OCI-LY7 (cell line): ENCODE data around the gene RNASET2. TPM values are rescaled to one million over a fixed set of nuclear protein-coding genes. Genes with fewer than 3 reads are reported as not detected.
A peak's percentile ranks its signal among the peaks of the same experiment; 100 is the strongest.

ENCODE experiments used
- BruUV-seq: library from RNA; stranded (reverse); fragments of 400-500 nt; replicated peaks from 2 replicates; lab custom pipeline; 2021; lab: Mats Ljungman, UMichigan
- CTCF ChIA-PET: fragments of 300-600 bp; sonication (Branson Sonifier 250); formaldehyde crosslinking; loops from one replicate; lab custom pipeline; 2022; ENCODE audit warnings: antibody characterized with exemption; ENCODE audit not compliant: unreplicated experiment; lab: Charles Lee
- POLR2A ChIA-PET: fragments of 300-600 bp; sonication (Branson Sonifier 250); formaldehyde crosslinking; loops from one replicate; lab custom pipeline; 2022; ENCODE audit warnings: antibody characterized with exemption; lab: Charles Lee
- DNase-seq: peaks from one replicate; pipeline ENCODE4 v3.0.0-alpha.2; 2015; ENCODE audit warnings: low spot score
- H2AFZ ChIP-seq: fragments of 200-600 bp; sonication (generic), shearing (Covaris generic); 2 replicates; pipeline ENCODE4 v1.6.1; 2014; ENCODE audit warnings: mild to moderate bottlenecking, antibody characterized with exemption, low read length, moderate library complexity
- H3K27ac ChIP-seq: fragments of 200-600 bp; sonication (generic); 2 replicates; pipeline ENCODE4 v1.5.1; 2014; ENCODE audit warnings: mixed run types, low read depth, mild to moderate bottlenecking, moderate library complexity, low read length, inconsistent platforms; ENCODE audit not compliant: poor library complexity, severe bottlenecking
- H3K36me3 ChIP-seq: fragments of 200-600 bp; sonication (generic); 2 replicates; pipeline ENCODE4 v1.6.1; 2014; ENCODE audit warnings: mild to moderate bottlenecking, antibody characterized with exemption, low read length, moderate library complexity, mixed read lengths; ENCODE audit not compliant: insufficient read depth
- H3K4me1 ChIP-seq: fragments of 200-600 bp; sonication (generic); 2 replicates; pipeline ENCODE4 v1.5.1; 2014; ENCODE audit warnings: mild to moderate bottlenecking, low read length; ENCODE audit not compliant: insufficient read depth, poor library complexity, severe bottlenecking
- H3K4me2 ChIP-seq: fragments of 200-600 bp; sonication (generic); 2 replicates; pipeline ENCODE4 v1.6.1; 2014; ENCODE audit warnings: mild to moderate bottlenecking, low read length
- H3K4me3 ChIP-seq: fragments of 200-600 bp; sonication (generic); 2 replicates; pipeline ENCODE4 v1.5.1; 2014; ENCODE audit warnings: mild to moderate bottlenecking, low read depth, low read length; ENCODE audit not compliant: poor library complexity, severe bottlenecking
- H3K79me2 ChIP-seq: fragments of 200-600 bp; sonication (generic); 2 replicates; pipeline ENCODE4 v1.6.1; 2016; ENCODE audit warnings: low read depth, mild to moderate bottlenecking, low read length, moderate library complexity, mixed read lengths; ENCODE audit not compliant: insufficient read depth
- H3K9me2 ChIP-seq: fragments of 200-600 bp; sonication (generic); 2 replicates; pipeline ENCODE4 v1.6.1; 2016; ENCODE audit warnings: mild to moderate bottlenecking, low read length, mixed read lengths; ENCODE audit not compliant: insufficient read depth
- H3K9me3 ChIP-seq: fragments of 200-600 bp; sonication (generic); 2 replicates; pipeline ENCODE4 v1.6.1; 2014; ENCODE audit warnings: mild to moderate bottlenecking, mixed run types, low read length, mixed read lengths
- H4K20me1 ChIP-seq: fragments of 200-600 bp; sonication (generic); 2 replicates; pipeline ENCODE4 v1.6.1; 2014; ENCODE audit warnings: mild to moderate bottlenecking, antibody characterized with exemption, low read length, moderate library complexity, mixed read lengths; ENCODE audit not compliant: insufficient read depth
- EZH2phosphoT487 ChIP-seq: fragments of 200-600 bp; sonication (generic); IDR thresholded peaks from 2 replicates; pipeline ENCODE4 v1.6.1; 2018; ENCODE audit warnings: low read depth, borderline replicate concordance, mild to moderate bottlenecking, mixed run types, antibody characterized with exemption, low read length, moderate library complexity, mixed read lengths
- intact Hi-C: fragments of 100-400 bp; cut with micrococcal nuclease; formaldehyde crosslinking; loops from one replicate; pipeline ENCODE4 v1.10.0; 2022; ENCODE audit not compliant: unreplicated experiment
- total RNA-seq, 2 experiments: library from RNA; depleted of rRNA in 1 of 2; stranded (reverse); fragments of >200 nt in 1 of 2; shearing (Covaris generic) in 1 of 2; gene quantifications; 2 replicates each; pipeline ENCODE4 v1.2.3, GENCODE V29; 2014 to 2022
- TF ChIP-seq, protein P1 (sequence below): fragments of 200-600 bp; sonication (generic); conservative IDR thresholded peaks from 2 replicates; pipeline ENCODE4 v1.5.1; 2014; ENCODE audit warnings: mild to moderate bottlenecking, antibody characterized with exemption, low read length, moderate library complexity, mixed read lengths

Gene RNASET2
- total RNA-seq, 2 experiments from 2014 or later, result 71.7 to 105 TPM

DNA sequence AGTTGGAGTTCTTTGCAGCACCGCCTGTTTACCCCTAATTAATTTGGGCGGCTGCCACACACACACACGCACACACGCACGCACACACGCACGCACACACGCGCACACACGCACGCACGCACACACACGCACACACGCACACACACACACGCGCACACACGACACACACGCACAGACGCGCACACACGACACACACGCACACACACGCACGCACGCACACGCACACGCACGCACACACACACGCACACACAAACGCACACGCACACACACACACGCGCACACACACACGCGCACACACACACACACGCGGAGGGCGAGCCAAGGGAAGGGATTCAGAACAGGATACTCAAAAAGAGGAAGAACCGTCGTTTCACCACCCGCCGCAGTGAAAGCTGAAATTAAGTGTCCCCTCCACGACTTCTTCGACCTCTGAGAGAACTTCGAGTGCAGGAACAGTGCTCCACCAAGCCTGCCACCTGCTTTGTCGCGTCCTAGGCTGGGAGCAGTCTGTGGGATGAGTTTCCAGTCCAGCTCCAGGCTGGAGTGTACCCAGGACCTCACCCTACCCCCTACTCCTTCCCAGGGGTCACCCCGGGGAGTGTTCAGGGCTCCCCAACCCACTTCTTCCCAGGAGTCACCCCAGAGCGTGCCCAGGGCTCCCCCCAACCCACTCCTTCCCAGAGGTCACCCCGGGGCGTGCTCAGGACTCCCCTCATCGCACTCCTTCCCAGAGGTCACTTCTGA lies 1.1 kb downstream of the RNASET2 start:
- ChIA-PET POLR2A (interaction anchor here (0.6 to 2.3 kb wide), 7 partner anchors 88 to 739 kb away, joined by 3 to 20 read pairs (median 3); partner anchors contain the start of gene CCR6), CTCF (no interaction called here)
- intact Hi-C loops, result loop anchor here (10.0 kb wide), 1 partner anchor 610 kb away; the partner anchor contains the start of gene SFT2D1
- peaks cover 31% of the 10 kb centered on the region; the same call in 1 of the 2 replicates for H3K79me2 ChIP-seq
- peaks cover 82% of the 10 kb centered on the region for H3K4me1 ChIP-seq
- no TSS peak for BruUV-seq
- TF ChIP-seq, protein P1, sequence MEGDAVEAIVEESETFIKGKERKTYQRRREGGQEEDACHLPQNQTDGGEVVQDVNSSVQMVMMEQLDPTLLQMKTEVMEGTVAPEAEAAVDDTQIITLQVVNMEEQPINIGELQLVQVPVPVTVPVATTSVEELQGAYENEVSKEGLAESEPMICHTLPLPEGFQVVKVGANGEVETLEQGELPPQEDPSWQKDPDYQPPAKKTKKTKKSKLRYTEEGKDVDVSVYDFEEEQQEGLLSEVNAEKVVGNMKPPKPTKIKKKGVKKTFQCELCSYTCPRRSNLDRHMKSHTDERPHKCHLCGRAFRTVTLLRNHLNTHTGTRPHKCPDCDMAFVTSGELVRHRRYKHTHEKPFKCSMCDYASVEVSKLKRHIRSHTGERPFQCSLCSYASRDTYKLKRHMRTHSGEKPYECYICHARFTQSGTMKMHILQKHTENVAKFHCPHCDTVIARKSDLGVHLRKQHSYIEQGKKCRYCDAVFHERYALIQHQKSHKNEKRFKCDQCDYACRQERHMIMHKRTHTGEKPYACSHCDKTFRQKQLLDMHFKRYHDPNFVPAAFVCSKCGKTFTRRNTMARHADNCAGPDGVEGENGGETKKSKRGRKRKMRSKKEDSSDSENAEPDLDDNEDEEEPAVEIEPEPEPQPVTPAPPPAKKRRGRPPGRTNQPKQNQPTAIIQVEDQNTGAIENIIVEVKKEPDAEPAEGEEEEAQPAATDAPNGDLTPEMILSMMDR, result no peak
- TF ChIP-seq EZH2phosphoT487, result no peak
- DNase-seq, result peak; percentile 84
- no peaks in the 10 kb centered on the region for H4K20me1 ChIP-seq
- H3K9me2 ChIP-seq, result no peaks in the 10 kb centered on the region
- no peaks in the 10 kb centered on the region for H3K9me3 ChIP-seq
- peak overlapping the region; percentile 87 for H3K27ac ChIP-seq
- H3K4me3 ChIP-seq, result peak overlapping the region; percentile 79
- no peak overlapping the region; the same call in 1 of the 2 replicates for H2AFZ ChIP-seq
- H3K36me3 ChIP-seq, result peaks cover 8% of the 10 kb centered on the region; the same call in 1 of the 2 replicates
- peak overlapping the region; percentile 96 for H3K4me2 ChIP-seq

DNA sequence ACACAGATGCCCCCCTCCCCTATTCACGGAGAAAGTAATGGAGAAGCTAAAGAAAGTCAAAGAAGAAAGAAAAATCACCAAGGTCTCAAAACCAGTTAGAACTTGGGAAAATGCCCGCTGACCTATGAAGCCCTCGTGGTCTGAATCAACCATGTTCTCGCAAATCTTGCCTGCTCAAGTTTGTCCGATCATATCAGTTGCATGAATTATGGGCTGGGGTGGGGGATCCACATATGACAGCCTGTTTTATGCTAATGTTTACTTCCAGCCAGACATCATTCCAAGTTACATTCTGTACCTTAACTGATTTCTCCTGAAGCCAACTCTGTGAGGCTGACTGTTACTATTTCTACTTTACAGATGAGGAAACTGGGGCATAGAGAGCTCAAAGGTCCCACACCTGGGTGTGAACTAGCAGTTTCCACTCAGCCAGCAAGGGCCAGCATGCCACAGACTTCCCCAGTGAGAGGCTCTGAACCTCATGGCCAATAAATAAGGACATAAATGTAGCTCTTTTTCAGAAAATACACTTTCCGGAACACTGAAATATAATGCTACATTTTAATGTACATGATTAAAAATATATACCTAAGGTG lies 2.1 kb downstream of the RNASET2 start:
- Histone ChIP-seq H3K4me2 (peak overlapping the region; percentile 96), H3K9me2 (no peaks in the 10 kb centered on the region), H4K20me1 (no peaks in the 10 kb centered on the region), H3K4me3 (peak overlapping the region; percentile 79), H3K79me2 (peaks cover 39% of the 10 kb centered on the region; the same call in 1 of the 2 replicates), H3K4me1 (peaks cover 83% of the 10 kb centered on the region), H2AFZ (0 out of 2 replicates have a peak overlapping the region, but pooled peaks have one; percentile 1), H3K36me3 (peaks cover 18% of the 10 kb centered on the region; the same call in 1 of the 2 replicates), H3K9me3 (no peaks in the 10 kb centered on the region), H3K27ac (peak overlapping the region; percentile 87)
- peak; percentile 56 for DNase-seq
- POLR2A ChIA-PET, result interaction anchor here (0.6 to 2.3 kb wide), 9 partner anchors 15 to 738 kb away, joined by 3 to 20 read pairs (median 4); partner anchors contain the start of gene CCR6
- BruUV-seq, result no TSS peak
- intact Hi-C loops, result loop anchor here (10.0 kb wide), 1 partner anchor 609 kb away; the partner anchor contains the start of gene SFT2D1
- no peak for TF ChIP-seq EZH2phosphoT487
- TF ChIP-seq, protein P1, result no peak
- CTCF ChIA-PET, result interaction anchor here (1.9 to 2.0 kb wide), 2 partner anchors 34 to 188 kb away, joined by 6 to 8 read pairs; no protein-coding TSS in a partner anchor
